ENCODE results near the gene NTN1.

The NTN1 gene

GRCh38 chr17:9038380-9038779 lies 17.1 kb downstream of the NTN1 start:
- no peak for DNase-seq

GRCh38 chr17:9044772-9045463 lies 23.6 kb downstream of the NTN1 start:
- no peak for DNase-seq

DNA sequence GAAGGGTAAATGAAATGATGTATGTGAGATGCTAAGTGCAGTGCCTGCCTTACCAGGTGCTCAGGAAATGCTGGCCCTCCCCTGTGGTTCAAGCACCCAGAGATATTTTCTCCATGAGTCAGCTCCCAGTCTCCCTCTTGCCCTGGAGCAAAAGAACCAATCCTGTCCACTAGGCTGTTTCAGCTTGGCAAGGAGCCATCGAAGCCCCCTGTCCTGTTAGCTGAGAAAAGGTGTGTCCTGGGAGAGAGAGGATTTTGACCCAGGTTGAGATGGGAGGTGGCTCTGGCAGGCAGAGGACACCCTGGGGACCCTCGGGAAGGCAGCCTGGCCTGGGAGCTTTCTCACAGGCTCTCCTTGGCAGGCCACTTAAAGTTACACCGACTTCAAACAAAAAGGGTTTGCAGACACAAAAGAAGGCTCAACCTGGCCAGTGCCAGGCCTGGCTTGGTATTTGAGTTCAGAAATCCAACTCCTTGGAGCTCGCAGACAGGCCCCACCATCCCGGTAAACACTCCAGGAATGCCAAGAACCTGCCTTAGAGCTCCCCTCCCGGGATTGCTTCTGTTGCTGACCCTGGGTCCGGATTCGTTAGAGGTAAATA lies 29.6 kb downstream of the NTN1 start:
- no peak for DNase-seq

- DNase-seq: no peak
These were observed 30.3 kb downstream of the NTN1 start for GRCh38 chr17:9051561-9051960.

GRCh38 chr17:9052921-9053320 lies 31.6 kb downstream of the NTN1 start:
- DNase-seq: no peak

DNA sequence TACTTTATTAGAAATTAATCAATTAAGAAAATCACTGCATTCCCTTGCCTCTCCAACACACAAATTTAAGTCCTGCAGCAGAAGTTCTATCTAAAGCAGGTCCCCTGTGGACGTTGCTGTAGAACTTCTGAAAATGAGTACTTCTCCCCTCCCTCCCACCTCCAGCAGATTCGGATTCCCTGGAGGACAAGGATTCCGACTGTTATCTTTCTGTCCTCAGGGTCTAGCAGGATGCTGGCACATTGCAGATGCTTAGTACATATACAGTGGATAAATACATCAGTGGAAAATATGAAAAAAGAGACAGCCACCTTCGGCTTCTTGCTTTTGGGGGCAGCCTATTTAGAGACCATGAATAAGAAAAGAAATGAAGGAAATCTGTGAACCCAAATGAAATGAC lies 32.1 kb downstream of the NTN1 start:
- no peak for DNase-seq

- DNase-seq: no peak
These were observed 33.0 kb downstream of the NTN1 start for GRCh38 chr17:9054126-9054975.

- DNase-seq: no peak
These were observed 34.0 kb downstream of the NTN1 start for GRCh38 chr17:9055281-9055680.

- DNase-seq: no peak
These were observed 35.3 kb downstream of the NTN1 start for GRCh38 chr17:9056566-9056965.

GRCh38 chr17:9057310-9057709 lies 36.0 kb downstream of the NTN1 start:
- DNase-seq: no peak

DNA sequence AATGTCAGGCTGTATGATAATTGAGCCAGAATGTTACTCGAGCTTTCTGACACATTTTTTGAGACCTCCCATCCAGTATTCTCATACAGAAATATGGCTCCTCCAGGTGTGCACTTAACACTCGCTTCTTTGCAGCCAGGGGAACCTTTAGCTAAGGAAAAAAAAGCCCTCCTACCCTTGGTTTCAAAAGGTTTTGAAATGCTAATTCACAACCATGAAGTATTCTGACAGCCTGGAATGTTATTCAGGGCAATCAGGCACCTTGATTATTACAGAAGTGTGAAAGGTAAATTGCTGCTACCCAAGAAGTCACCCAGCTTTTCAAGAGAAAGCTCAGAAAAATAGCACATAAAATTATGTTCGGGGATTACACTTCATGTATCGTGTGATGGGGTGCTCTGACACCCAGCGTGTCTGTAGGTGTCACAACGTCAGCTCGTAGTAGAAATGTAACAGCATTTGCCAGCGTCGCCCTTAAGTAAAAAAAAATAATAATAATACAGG lies 41.1 kb downstream of the NTN1 start:
- DNase-seq: no peak

DNA sequence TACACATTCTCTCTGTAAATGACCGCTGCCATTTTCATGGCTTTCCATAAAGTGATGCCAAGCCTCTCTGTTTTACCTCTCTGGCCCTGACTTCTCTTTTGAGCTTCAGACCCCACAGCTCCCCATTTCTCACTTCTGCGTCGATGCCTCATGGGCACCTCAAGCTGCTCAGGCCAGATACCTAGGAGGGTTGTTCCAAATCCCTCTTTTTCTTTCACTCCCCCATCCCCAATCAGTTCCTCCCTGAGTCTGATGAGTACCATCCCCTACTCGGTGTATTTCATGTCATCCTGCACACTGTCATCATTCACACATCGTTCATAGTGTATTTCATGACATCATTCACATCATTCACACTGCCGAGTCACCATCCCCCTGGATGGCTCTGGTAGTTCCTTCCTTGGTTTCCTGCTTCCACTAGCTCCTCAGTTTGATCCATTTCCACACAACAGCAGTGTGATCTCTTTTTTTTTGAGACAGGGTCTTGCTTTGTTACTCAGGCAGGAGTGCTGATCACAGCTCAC lies 43.1 kb downstream of the NTN1 start:
- no peak for DNase-seq

GRCh38 chr17:9071016-9071415 lies 49.7 kb downstream of the NTN1 start:
- no peak for DNase-seq

DNA sequence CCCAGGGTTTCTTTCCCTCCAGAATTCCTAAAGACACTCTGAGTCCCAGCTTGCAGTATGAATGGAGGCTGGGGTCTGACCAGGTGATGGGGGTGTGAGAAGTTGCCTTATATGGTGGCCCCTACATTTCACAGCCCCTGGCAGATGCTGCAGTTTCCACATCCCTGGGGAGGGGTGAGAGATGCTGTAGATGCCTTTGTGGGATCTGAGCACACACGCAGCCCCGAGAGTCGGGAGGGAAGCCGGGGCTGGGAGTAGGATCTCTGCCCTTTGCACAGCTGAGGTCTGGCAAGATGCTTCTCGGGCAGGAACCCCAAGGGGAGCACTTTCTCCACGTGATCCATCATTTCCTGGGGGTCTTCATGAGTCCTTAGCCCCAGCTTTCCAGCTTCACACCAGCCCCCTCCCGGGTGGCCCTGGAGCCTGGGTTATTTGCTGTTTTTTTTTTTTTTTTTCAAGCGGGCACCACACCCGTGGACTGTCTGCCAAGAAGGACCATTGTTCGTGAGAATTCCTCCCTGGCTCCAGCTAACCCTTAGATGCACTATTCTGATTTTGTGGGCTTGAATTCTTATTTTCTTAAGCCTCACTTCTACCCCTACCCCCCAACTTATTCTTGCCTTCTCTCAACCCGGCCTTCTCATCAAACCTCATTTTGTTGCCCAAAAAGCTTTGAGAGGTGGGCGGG lies 50.6 kb downstream of the NTN1 start:
- DNase-seq: no peak

GRCh38 chr17:9072696-9073339 lies 51.5 kb downstream of the NTN1 start:
- DNase-seq: no peak

- no peak for DNase-seq
These were observed 52.8 kb downstream of the NTN1 start for GRCh38 chr17:9074131-9074530.

DNA sequence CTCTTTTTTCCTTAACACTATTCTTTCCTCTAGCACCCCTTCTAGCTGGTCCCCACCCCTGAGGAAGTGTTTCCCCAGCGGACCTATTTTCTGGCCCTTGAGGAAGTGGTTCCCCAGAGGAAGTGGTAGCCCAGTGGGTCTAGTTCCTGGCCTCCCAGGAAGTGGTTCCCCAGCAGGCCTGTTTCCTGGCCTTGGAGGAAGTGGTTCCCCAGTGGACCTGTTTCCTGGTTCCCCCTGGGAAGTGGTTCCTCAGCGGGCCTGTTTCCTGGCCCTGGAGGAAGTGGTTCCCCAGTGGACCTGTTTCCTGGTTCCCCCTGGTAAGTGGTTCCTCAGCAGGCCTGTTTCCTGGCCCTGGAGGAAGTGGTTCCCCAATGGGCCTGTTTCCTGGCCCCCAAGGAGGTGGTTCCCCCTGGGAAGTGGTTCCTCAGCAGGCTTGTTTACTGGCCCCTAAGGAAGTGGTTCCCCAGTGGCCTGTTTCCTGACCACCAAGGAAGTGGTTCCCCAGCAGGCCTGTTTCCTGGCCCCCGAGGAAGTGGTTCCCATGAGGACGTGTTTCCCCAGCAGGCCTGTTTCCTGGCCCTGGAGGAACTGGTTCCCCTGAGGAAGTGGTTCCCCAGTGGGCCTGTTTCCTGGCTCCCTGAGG lies 58.3 kb downstream of the NTN1 start:
- no peak for DNase-seq

DNA sequence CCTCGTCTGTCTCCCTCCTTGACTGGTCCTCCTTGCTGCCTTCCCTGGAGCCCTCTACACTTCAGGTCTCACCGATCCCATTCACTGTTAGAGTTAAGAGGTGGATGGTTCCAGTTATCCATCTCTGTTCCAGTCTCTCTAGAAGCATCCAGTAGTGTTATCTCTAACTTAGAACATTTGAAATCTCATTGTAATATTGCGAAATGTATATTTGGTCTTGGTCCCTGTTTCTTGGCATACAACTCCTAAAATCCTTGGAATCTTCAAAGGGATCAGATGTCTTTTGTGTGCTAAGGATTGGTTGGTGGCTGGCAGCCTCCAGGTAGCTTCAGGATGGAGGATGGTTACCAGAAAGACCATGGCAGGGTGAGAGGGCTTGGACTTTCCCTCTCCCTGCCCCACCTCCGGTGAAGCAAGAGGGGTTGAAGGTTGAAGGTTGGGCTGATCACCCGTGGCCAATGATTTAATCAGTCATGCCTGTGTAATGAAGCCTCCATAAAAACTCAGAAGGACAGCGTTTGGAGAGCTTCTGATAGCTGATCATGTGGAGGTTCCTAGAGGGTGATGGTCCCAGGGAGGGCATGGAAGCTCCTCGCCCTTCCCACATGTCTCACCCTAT lies 59.1 kb downstream of the NTN1 start:
- DNase-seq: no peak

DNA sequence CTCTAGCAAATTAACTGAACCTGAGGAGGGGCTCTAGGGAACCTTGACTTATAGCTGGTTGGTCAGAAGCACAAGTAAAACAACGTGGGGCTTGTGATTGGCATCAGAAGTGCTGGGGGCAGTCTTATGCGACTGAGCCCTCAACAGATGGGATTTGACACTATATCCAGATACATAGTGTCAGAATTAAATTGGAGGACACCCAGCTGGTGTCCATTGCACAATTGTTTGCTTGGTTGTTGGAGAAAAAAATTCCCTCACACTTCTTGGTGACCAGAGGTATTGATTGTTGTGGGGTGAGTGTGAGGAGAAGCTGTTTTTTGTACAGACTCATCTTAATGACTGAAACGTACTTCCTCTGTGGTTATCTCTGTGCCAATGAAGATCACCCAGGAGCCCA lies 59.7 kb downstream of the NTN1 start:
- no peak for DNase-seq

DNA sequence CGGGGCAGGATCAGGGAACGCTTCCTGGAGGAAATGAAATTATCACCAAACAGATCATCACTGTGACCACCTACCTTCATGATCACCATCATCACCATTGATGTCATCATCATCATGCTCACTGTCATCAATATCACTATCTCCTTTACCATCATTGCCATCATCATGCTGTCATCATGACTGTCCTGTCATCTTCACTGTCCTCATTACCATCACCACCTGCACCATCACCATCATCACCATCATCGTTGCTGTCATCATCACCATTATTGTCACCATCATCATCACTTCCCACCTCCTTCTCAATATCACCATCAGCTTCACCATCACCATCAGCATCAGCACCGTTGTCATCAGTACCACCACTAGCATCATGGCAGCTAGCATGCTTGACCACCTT lies 65.3 kb downstream of the NTN1 start:
- DNase-seq: no peak

DNA sequence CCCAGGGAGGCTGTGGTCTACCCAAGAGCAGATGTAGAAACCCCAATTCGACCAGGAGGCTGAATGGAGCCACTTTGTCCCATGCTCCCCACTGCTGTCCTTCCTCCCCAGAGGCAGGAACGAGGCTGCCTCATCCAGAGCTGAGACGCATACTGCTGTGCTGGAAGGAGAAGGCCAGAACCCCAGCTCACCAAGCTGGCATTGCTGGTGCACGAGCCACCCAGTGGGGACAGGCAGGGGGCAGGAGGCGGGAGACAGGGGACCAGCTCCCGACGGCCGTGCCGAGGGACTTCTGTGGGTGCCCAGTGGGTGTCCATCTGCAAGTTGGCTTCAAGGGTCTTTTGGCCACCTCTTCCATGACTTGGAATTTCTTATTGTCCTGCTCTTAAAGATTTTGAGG lies 66.6 kb downstream of the NTN1 start:
- DNase-seq: no peak
